ENCODE measurements around the gene HENMT1. TPM values are rescaled to one million over a fixed set of nuclear protein-coding genes. Genes with fewer than 3 reads are reported as not detected.

Gene HENMT1
- polyA plus RNA-seq, 2 of the 4 experiments (the other 2 are of a cell fraction), result 8.1 to 9.7 TPM

GRCh38 chr1:108645564-108646184 is 15.2 kb downstream of the HENMT1 start:
- TF ChIP-seq HOXB13 (CRISPR knock-in tag; IDR thresholded peaks at IDR 0.05; ENCODE audit: low read depth) (no peak), SREBF2 (IDR thresholded peaks at IDR 0.05) (no peak), PHF8 (IDR thresholded peaks at IDR 0.05; ENCODE audit: borderline replicate concordance, low read depth) (no peak), TFCP2L1 (CRISPR knock-in tag; IDR thresholded peaks at IDR 0.05) (no peak), CBX2 (IDR thresholded peaks at IDR 0.05; ENCODE audit: borderline replicate concordance, low read depth) (no peak), ZSCAN20 (CRISPR knock-in tag; IDR thresholded peaks at IDR 0.05) (no peak), USF2 (IDR thresholded peaks at IDR 0.05) (no peak)
- Histone ChIP-seq H3K27ac (no peak overlapping the region), H3K4me1 (peaks cover 6% of the 10 kb centered on the region; the same call in 1 of the 3 replicates), H3K4me2 (no peak overlapping the region), H3K9me3 (no peaks in the 10 kb centered on the region), H3K4me3 (no peak overlapping the region)
- WGBS (ENCODE audit: missing lambda C conversion rate), result 72% methylated on average over 9 of the region's 9 CpGs
- ChIA-PET CTCF (interaction anchor here (0.6 to 2.9 kb wide), 7 partner anchors 9 to 325 kb away, joined by 3 to 55 read pairs (median 3); partner anchors contain the start of genes EEIG2 and HENMT1), POLR2A (no interaction called here)
- FAIRE-seq (no peak), DNase-seq (ENCODE audit: low read depth in 1 of 2, low spot score in 1 of 2) (no peak), ATAC-seq (no peak)

- no peak for DNase-seq (ENCODE audit: low read depth in 1 of 2, low spot score in 1 of 2)
- Histone ChIP-seq H3K4me3 (no peak overlapping the region), H3K4me1 (peaks cover 6% of the 10 kb centered on the region; the same call in 1 of the 3 replicates), H3K27ac (no peak overlapping the region), H3K4me2 (no peak overlapping the region), H3K9me3 (no peaks in the 10 kb centered on the region)
- POLR2A ChIA-PET, result interaction anchor here (1.7 kb wide), 1 partner anchor 16 kb away, joined by 4 read pairs; the partner anchor contains the start of gene HENMT1
- CTCF ChIA-PET, result interaction anchor here (0.6 to 2.9 kb wide), 9 partner anchors 10 to 324 kb away, joined by 3 to 55 read pairs (median 3); partner anchors contain the start of genes EEIG2 and HENMT1
- no peak for FAIRE-seq
- ATAC-seq, result no peak
- WGBS (ENCODE audit: missing lambda C conversion rate), result 58% methylated on average over 3 of the region's 7 CpGs
- TF ChIP-seq RFX5 (IDR thresholded peaks at IDR 0.05) (no peak), REST (IDR thresholded peaks at IDR 0.05) (no peak), ATOH8 (CRISPR knock-in tag; IDR thresholded peaks at IDR 0.05; ENCODE audit: low read depth) (no peak), ESRRA (IDR thresholded peaks at IDR 0.05; ENCODE audit: borderline replicate concordance, low read length) (no peak), HMGXB4 (CRISPR knock-in tag; IDR thresholded peaks at IDR 0.05; ENCODE audit: borderline replicate concordance) (no peak), ZFP36 (IDR thresholded peaks at IDR 0.05; ENCODE audit: borderline replicate concordance, partially characterized antibody) (no peak), RCOR1 (IDR thresholded peaks at IDR 0.05; ENCODE audit: low read depth, low read length) (no peak), TFCP2L1 (CRISPR knock-in tag; IDR thresholded peaks at IDR 0.05) (no peak), KDM1A (IDR thresholded peaks at IDR 0.05; ENCODE audit: low read depth) (no peak), CHD4 (IDR thresholded peaks at IDR 0.05; ENCODE audit: borderline replicate concordance) (no peak), CEBPB (IDR thresholded peaks at IDR 0.05) (no peak), RNF2 (IDR thresholded peaks at IDR 0.05; ENCODE audit: borderline replicate concordance, low read depth) (no peak), TP53 (CRISPR knock-in tag; IDR thresholded peaks at IDR 0.05) (no peak), JUNB (IDR thresholded peaks at IDR 0.05) (no peak), HOXB13 (CRISPR knock-in tag; IDR thresholded peaks at IDR 0.05; ENCODE audit: low read depth) (no peak), POLR2A (IDR thresholded peaks at IDR 0.05; ENCODE audit: low read length) (no peak), ZNF302 (CRISPR knock-in tag; IDR thresholded peaks at IDR 0.05) (no peak)
Observed at GRCh38 chr1:108644984-108645383, 15.9 kb downstream of the HENMT1 start.
